GM12878 (cell line): ENCODE data around the gene DLG4. TPM values are rescaled to one million over a fixed set of nuclear protein-coding genes. Genes with fewer than 3 reads are reported as not detected.
A peak's percentile ranks its signal among the peaks of the same experiment; 100 is the strongest.

ENCODE experiments used
- ATAC-seq: fragments of 200-7000 bp; cut with Tn5 transposase; 3 replicates; pipeline ENCODE4 v1.9.1; 2020; ENCODE audit warnings: mild to moderate bottlenecking, moderate library complexity
- BruUV-seq: library from RNA; stranded (reverse); fragments of 400-500 nt; replicated peaks from 2 replicates; lab custom pipeline; 2021; lab: Mats Ljungman, UMichigan
- CTCF ChIA-PET: fragments of 300-600 bp; sonication (Branson Sonifier 250); formaldehyde crosslinking; extraction: SDS; loops from one replicate; lab custom pipeline; 2021; ENCODE audit warnings: inconsistent platforms; lab: Yijun Ruan, JAX
- POLR2A ChIA-PET: fragments of 350-600 bp; formaldehyde crosslinking; extraction: SDS; loops from one replicate; lab custom pipeline; 2021; ENCODE audit warnings: inconsistent platforms; lab: Charles Lee
- RAD21 ChIA-PET: fragments of 300-600 bp; sonication (Branson Sonifier 250); formaldehyde crosslinking; loops from one replicate; lab custom pipeline; 2023; ENCODE audit warnings: antibody characterized with exemption; ENCODE audit not compliant: unreplicated experiment; lab: Charles Lee
- SMC1A ChIA-PET: fragments of 300-600 bp; sonication (Branson Sonifier 250); formaldehyde crosslinking; loops from one replicate; lab custom pipeline; 2023; ENCODE audit not compliant: unreplicated experiment, uncharacterized antibody; lab: Charles Lee
- DNase-seq: peaks from one replicate; pipeline ENCODE4 v3.0.0-alpha.2; 2011; ENCODE audit warnings: low read depth, low spot score
- FAIRE-seq: peaks from 3 replicates; lab custom pipeline; 2011; peaks lifted over from hg19 to GRCh38; lab: Jason Lieb, UNC
- H2AFZ ChIP-seq: 2 replicates; pipeline ENCODE4 v1.6.0; 2011; ENCODE audit warnings: low read depth, low read length, control low read depth; ENCODE audit not compliant: control insufficient read depth
- H3K27ac ChIP-seq: 2 replicates; pipeline ENCODE4 v1.5.1; 2011; ENCODE audit warnings: control low read depth; ENCODE audit not compliant: control insufficient read depth, insufficient read depth
- H3K27me3 ChIP-seq, 2 experiments: replicated peaks in 1 of 2; 2 replicates each; pipeline versions ENCODE4 v1.6.0 to v1.6.1; 2011; ENCODE audit warnings: low read length in 1 of 2; ENCODE audit not compliant: control insufficient read depth in 2 of 2, insufficient read depth in 2 of 2
- H3K36me3 ChIP-seq, 2 experiments: 2 replicates each; pipeline ENCODE4 v1.5.1; 2011; ENCODE audit warnings: low read length in 1 of 2; ENCODE audit not compliant: control insufficient read depth in 2 of 2, insufficient read depth in 2 of 2
- H3K4me1 ChIP-seq: 2 replicates; pipeline ENCODE4 v1.6.1; 2011; ENCODE audit warnings: mild to moderate bottlenecking, low read length, moderate library complexity, mixed read lengths; ENCODE audit not compliant: control insufficient read depth, insufficient read depth
- H3K4me2 ChIP-seq: 2 replicates; pipeline ENCODE4 v1.6.0; 2011; ENCODE audit warnings: control low read depth; ENCODE audit not compliant: control insufficient read depth, insufficient read depth
- H3K4me3 ChIP-seq: fragments of 200-600 bp; sonication (generic); 2 replicates; pipeline ENCODE4 v1.5.1; 2016
- H3K79me2 ChIP-seq: 2 replicates; pipeline ENCODE4 v1.6.0; 2011; ENCODE audit warnings: low read length; ENCODE audit not compliant: control insufficient read depth, insufficient read depth
- H3K9ac ChIP-seq: 2 replicates; pipeline ENCODE4 v1.8.0; 2011; ENCODE audit warnings: low read length, control low read depth, mixed read lengths; ENCODE audit not compliant: control insufficient read depth, insufficient read depth
- H3K9me3 ChIP-seq: replicated peaks from 3 replicates; pipeline ENCODE4 v1.5.1; 2011; ENCODE audit warnings: mild to moderate bottlenecking, low read length; ENCODE audit not compliant: control insufficient read depth, insufficient read depth
- H4K20me1 ChIP-seq: 2 replicates; pipeline ENCODE4 v1.6.0; 2011; ENCODE audit not compliant: control insufficient read depth, insufficient read depth
- ATF7 ChIP-seq: fragments of 450-650 bp; IDR thresholded peaks from 2 replicates; pipeline ENCODE4 v1.6.1; 2016; ENCODE audit warnings: low read depth, mild to moderate bottlenecking
- BHLHE40 ChIP-seq, 2 experiments: fragments of 450-650 bp in 1 of 2; IDR thresholded peaks; 2 replicates each; pipeline ENCODE4 v1.6.1; 2011 to 2017; ENCODE audit warnings: low read depth in 2 of 2, borderline replicate concordance in 1 of 2, improper control_type of control experiment in 1 of 2, low read length in 1 of 2, mild to moderate bottlenecking in 1 of 2
- BRCA1 ChIP-seq: IDR thresholded peaks from 2 replicates; pipeline ENCODE4 v1.6.1; 2011; ENCODE audit warnings: low read depth, low read length, improper control_type of control experiment
- CBFB ChIP-seq: IDR thresholded peaks from 2 replicates; pipeline ENCODE4 v1.6.1; 2016; ENCODE audit warnings: antibody characterized with exemption, low read depth
- CREM ChIP-seq: IDR thresholded peaks from 2 replicates; pipeline ENCODE4 v1.6.1; 2014; ENCODE audit warnings: antibody characterized with exemption, low read depth
- EGR1 ChIP-seq, 2 experiments: IDR thresholded peaks; 1 replicate in 1 of 2; 2 replicates in 1 of 2; pipeline ENCODE4 v1.6.1; 2011 to 2012; ENCODE audit warnings: low read depth in 2 of 2, low read length in 2 of 2, borderline replicate concordance in 1 of 2, mild to moderate bottlenecking in 1 of 2, moderate library complexity in 1 of 2
- ZSCAN29 ChIP-seq: fragments of 450-650 bp; IDR thresholded peaks from 2 replicates; pipeline ENCODE4 v1.6.1; 2017; ENCODE audit warnings: mild to moderate bottlenecking, moderate library complexity
- WGBS: methylation state at CpG from one replicate; pipeline ENCODE4 v1.1.6; 2016; ENCODE audit warnings: low lambda C conversion rate; ENCODE audit not compliant: insufficient replicate concordance, insufficient coverage; ENCODE audit errors: missing lambda C conversion rate; 5-methylcytosine and 5-hydroxymethylcytosine counted together
- in situ Hi-C: fragments of 300-500 bp; cut with MboI; formaldehyde crosslinking; loops from 9 replicates; pipeline ENCODE4 v1.14.3; 2018; ENCODE audit warnings: mixed read lengths
- intact Hi-C: fragments of 100-400 bp; cut with micrococcal nuclease; formaldehyde crosslinking; loops from one replicate; pipeline ENCODE4 v1.14.2; 2022; ENCODE audit not compliant: unreplicated experiment
- polyA plus RNA-seq, 11 experiments: library from polyadenylated mRNA; depleted of rRNA in 4 of 11; unstranded in 6 of 11; stranded (reverse) in 5 of 11; fragments of >200 nt; fragmentation: Nextera tagmentation in 4 of 11; fragmentation: Illumina TruSeq in 1 of 11; extraction: Ambion mirVana in 4 of 11; extraction: Trizol in 1 of 11; gene quantifications; 1 replicate in 1 of 11; 2 replicates in 10 of 11; pipeline versions ENCODE4 v1.2.1 to v1.2.3, GENCODE V29; 2011 to 2016; ENCODE audit warnings: inconsistent platforms in 2 of 11, missing spikeins in 2 of 11, low read depth in 1 of 11
- total RNA-seq, 4 experiments: library from RNA; depleted of rRNA in 3 of 4; stranded (reverse); fragments of >200 nt in 3 of 4; fragmentation: Illumina TruSeq in 1 of 4; extraction: Trizol in 1 of 4; gene quantifications; 2 replicates each; pipeline versions ENCODE4 v1.2.1 to v1.2.3, GENCODE V29; 2013 to 2021
- TF ChIP-seq, protein P1 (sequence below): IDR thresholded peaks from 2 replicates; pipeline ENCODE4 v1.6.1; 2012; ENCODE audit warnings: low read length, inconsistent platforms
- TF ChIP-seq, protein P2 (sequence below): fragments of 450-650 bp; IDR thresholded peaks from 2 replicates; pipeline ENCODE4 v1.6.1; 2017; ENCODE audit warnings: mild to moderate bottlenecking, moderate library complexity

The DLG4 gene
- total and polyA plus RNA-seq, 10 of the 15 experiments (the other 5 are each of a cell fraction or from before 2014, with no cell fraction given): 0.07 to 4.1 (median 1.3) TPM

DNA sequence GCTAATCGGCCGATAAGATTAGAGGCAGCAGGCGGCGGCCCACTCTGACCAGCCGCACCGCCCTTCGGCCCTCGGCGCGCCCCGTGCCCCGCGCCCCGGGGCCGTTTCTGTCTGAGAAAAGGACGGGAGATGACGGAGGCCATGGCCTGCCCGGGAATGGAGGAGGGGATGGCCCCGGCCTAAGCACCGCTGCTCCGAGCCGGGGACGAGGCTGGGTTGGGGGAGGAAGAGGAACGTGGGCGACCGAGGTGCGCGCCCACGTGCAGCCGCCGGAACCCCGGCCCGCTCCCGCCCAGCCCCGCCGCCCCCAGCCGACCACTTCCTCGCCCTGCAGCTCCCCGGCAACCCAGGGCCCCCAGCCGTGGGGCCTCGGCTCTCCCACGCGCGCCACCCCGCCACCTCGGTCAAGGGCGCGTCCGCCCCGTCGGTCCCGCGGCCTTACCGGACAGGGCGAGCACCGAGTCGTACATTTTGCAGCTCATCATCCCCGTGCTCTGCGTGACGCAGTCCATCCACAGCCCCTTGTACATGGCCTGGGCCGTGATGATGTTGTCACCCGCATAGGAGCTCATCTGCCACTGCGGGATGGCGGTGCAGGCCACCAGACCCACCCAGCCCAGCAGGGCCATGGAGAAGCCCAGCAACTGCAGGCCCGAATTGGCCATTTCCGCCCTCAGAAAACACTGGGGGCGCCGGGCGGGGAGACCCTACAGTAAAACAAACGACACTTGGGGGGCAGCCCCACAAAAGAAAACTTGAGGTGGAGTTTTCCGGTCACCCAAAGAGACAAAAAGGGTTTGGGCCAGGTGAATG is 41.9 kb upstream of the DLG4 start:
- WGBS: 32% methylated on average over 47 of the region's 71 CpGs
- Histone ChIP-seq H3K4me1 (peaks cover 17% of the 10 kb centered on the region), H3K27ac (no peak overlapping the region), H3K27me3 (peaks cover 3 to 5% of the 10 kb centered on the region in 2 experiments; a peak in 2 of 4 replicates), H3K9ac (peak overlapping the region; percentile 43), H3K79me2 (no peaks in the 10 kb centered on the region), H3K36me3 (peaks cover 0 to 3% of the 10 kb centered on the region in 2 experiments; a peak in 1 of 4 replicates), H3K4me3 (peak overlapping the region; percentile 64), H2AFZ (peak overlapping the region; percentile 65), H3K4me2 (peak overlapping the region; percentile 86), H4K20me1 (no peaks in the 10 kb centered on the region), H3K9me3 (no peaks in the 10 kb centered on the region)
- intact Hi-C loops (no loop called here), in situ Hi-C loops (no loop called here)
- CTCF ChIA-PET: no interaction called here
- BruUV-seq: no TSS peak
- ATAC-seq (peak; percentile 48), DNase-seq (no peak), FAIRE-seq (no peak)
- no peak for TF ChIP-seq CBFB
- no peak for TF ChIP-seq ZSCAN29
- TF ChIP-seq EGR1 (IDR thresholded peaks at IDR 0.05; ENCODE audit: borderline replicate concordance in 1 of 2, low read depth in 2 of 2, low read length in 2 of 2): peak in 1 of 2 experiments; percentile 73; a peak in 1 of 3 replicates
- TF ChIP-seq, protein P1, sequence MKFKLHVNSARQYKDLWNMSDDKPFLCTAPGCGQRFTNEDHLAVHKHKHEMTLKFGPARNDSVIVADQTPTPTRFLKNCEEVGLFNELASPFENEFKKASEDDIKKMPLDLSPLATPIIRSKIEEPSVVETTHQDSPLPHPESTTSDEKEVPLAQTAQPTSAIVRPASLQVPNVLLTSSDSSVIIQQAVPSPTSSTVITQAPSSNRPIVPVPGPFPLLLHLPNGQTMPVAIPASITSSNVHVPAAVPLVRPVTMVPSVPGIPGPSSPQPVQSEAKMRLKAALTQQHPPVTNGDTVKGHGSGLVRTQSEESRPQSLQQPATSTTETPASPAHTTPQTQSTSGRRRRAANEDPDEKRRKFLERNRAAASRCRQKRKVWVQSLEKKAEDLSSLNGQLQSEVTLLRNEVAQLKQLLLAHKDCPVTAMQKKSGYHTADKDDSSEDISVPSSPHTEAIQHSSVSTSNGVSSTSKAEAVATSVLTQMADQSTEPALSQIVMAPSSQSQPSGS: no peak
- peak in 1 of 2 experiments; percentile 37; a peak in 1 of 4 replicates for TF ChIP-seq BHLHE40 (IDR thresholded peaks at IDR 0.05; ENCODE audit: borderline replicate concordance in 1 of 2, low read depth in 2 of 2, low read length in 1 of 2)
- TF ChIP-seq, protein P2, sequence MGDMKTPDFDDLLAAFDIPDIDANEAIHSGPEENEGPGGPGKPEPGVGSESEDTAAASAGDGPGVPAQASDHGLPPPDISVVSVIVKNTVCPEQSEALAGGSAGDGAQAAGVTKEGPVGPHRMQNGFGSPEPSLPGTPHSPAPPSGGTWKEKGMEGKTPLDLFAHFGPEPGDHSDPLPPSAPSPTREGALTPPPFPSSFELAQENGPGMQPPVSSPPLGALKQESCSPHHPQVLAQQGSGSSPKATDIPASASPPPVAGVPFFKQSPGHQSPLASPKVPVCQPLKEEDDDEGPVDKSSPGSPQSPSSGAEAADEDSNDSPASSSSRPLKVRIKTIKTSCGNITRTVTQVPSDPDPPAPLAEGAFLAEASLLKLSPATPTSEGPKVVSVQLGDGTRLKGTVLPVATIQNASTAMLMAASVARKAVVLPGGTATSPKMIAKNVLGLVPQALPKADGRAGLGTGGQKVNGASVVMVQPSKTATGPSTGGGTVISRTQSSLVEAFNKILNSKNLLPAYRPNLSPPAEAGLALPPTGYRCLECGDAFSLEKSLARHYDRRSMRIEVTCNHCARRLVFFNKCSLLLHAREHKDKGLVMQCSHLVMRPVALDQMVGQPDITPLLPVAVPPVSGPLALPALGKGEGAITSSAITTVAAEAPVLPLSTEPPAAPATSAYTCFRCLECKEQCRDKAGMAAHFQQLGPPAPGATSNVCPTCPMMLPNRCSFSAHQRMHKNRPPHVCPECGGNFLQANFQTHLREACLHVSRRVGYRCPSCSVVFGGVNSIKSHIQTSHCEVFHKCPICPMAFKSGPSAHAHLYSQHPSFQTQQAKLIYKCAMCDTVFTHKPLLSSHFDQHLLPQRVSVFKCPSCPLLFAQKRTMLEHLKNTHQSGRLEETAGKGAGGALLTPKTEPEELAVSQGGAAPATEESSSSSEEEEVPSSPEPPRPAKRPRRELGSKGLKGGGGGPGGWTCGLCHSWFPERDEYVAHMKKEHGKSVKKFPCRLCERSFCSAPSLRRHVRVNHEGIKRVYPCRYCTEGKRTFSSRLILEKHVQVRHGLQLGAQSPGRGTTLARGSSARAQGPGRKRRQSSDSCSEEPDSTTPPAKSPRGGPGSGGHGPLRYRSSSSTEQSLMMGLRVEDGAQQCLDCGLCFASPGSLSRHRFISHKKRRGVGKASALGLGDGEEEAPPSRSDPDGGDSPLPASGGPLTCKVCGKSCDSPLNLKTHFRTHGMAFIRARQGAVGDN: no peak
- TF ChIP-seq ATF7: no peak
- no peak for TF ChIP-seq BRCA1
- no peak for TF ChIP-seq CREM
- POLR2A ChIA-PET: no interaction called here
- RAD21 ChIA-PET: no interaction called here
- SMC1A ChIA-PET: no interaction called here
